ENCODE data around the gene UBXN2A. TPM values are rescaled to one million over a fixed set of nuclear protein-coding genes. Genes with fewer than 3 reads are reported as not detected.

UBXN2A gene
- total RNA-seq, 1 donor from 2014 or later = 10.5 TPM

DNA sequence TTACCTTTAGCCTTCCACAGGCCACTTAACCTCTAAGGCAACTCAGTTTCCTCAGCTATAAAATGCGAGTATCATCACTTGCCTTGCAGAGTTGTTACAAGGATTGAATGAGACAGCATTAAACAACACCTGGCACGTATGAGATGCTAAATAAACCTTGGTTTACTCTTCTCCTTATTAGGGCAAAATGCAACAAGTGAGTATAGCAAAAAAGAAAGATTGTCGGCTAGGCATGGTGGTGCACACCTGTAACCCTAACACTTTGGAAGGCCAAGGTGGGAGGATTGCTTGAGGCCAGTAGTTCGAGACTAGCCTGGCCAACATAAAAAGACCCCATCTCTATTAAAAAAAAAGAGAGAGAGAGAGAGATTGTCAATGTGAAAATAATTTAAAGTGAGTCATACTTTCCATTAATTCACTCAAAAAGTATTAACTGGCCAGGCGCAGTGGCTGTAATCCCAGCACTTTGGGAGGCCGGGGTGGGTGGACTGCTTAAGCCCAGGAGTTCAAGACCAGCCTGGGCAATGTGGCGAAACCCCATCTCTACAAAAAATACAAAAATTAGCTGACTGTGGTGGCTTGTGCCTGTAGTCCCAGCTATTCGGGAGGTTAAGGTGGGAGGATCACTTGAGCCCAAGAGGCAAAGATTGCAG, 21.3 kb upstream of the UBXN2A start:
- no peaks in the 10 kb centered on the region for H3K27me3 ChIP-seq (ENCODE audit: control insufficient read depth, insufficient read depth, low read length)
- TF ChIP-seq, protein P1, sequence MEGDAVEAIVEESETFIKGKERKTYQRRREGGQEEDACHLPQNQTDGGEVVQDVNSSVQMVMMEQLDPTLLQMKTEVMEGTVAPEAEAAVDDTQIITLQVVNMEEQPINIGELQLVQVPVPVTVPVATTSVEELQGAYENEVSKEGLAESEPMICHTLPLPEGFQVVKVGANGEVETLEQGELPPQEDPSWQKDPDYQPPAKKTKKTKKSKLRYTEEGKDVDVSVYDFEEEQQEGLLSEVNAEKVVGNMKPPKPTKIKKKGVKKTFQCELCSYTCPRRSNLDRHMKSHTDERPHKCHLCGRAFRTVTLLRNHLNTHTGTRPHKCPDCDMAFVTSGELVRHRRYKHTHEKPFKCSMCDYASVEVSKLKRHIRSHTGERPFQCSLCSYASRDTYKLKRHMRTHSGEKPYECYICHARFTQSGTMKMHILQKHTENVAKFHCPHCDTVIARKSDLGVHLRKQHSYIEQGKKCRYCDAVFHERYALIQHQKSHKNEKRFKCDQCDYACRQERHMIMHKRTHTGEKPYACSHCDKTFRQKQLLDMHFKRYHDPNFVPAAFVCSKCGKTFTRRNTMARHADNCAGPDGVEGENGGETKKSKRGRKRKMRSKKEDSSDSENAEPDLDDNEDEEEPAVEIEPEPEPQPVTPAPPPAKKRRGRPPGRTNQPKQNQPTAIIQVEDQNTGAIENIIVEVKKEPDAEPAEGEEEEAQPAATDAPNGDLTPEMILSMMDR (IDR thresholded peaks at IDR 0.05; ENCODE audit: insufficient read depth, low read length, severe bottlenecking) = no peak
- H3K4me3 ChIP-seq (ENCODE audit: low read depth, low read length) = no peak overlapping the region
- FAIRE-seq = no peak
- no peaks in the 10 kb centered on the region for H3K36me3 ChIP-seq (ENCODE audit: control insufficient read depth, insufficient read depth, low read length)
- DNase-seq (ENCODE audit: low read depth) = no peak

- TF ChIP-seq, protein P1 (IDR thresholded peaks at IDR 0.05; ENCODE audit: insufficient read depth, low read length, severe bottlenecking) = no peak
- H3K4me3 ChIP-seq (ENCODE audit: low read depth, low read length) = no peak overlapping the region
- DNase-seq (ENCODE audit: low read depth) (no peak), FAIRE-seq (no peak)
- peaks cover 2% of the 10 kb centered on the region for H3K36me3 ChIP-seq (ENCODE audit: control insufficient read depth, insufficient read depth, low read length)
- no peaks in the 10 kb centered on the region for H3K27me3 ChIP-seq (ENCODE audit: control insufficient read depth, insufficient read depth, low read length)
Measured at GRCh38 chr2:23924589-23925359, 15.5 kb upstream of the UBXN2A start.

GRCh38 chr2:23925702-23926289, 14.5 kb upstream of the UBXN2A start:
- peaks cover 2% of the 10 kb centered on the region for H3K36me3 ChIP-seq (ENCODE audit: control insufficient read depth, insufficient read depth, low read length)
- DNase-seq (ENCODE audit: low read depth) (peak; percentile 68), FAIRE-seq (no peak)
- peak overlapping the region; percentile 97 for H3K4me3 ChIP-seq (ENCODE audit: low read depth, low read length)
- TF ChIP-seq, protein P1 (IDR thresholded peaks at IDR 0.05; ENCODE audit: insufficient read depth, low read length, severe bottlenecking) = no peak
- no peaks in the 10 kb centered on the region for H3K27me3 ChIP-seq (ENCODE audit: control insufficient read depth, insufficient read depth, low read length)

- H3K4me3 ChIP-seq (ENCODE audit: low read depth, low read length) = peak overlapping the region; percentile 97
- TF ChIP-seq, protein P1 (IDR thresholded peaks at IDR 0.05; ENCODE audit: insufficient read depth, low read length, severe bottlenecking) = no peak
- no peak for DNase-seq (ENCODE audit: low read depth)
- FAIRE-seq = no peak
- H3K27me3 ChIP-seq (ENCODE audit: control insufficient read depth, insufficient read depth, low read length) = no peaks in the 10 kb centered on the region
- peaks cover 2% of the 10 kb centered on the region for H3K36me3 ChIP-seq (ENCODE audit: control insufficient read depth, insufficient read depth, low read length)
Measured at GRCh38 chr2:23926290-23926749, 13.9 kb upstream of the UBXN2A start.

- FAIRE-seq = no peak
Measured at GRCh38 chr2:23926750-23927571, 13.3 kb upstream of the UBXN2A start, which contains the start of gene ATAD2B. Gene ATAD2B (minus strand): TSS chr2:23927123. CDS start chr2:23926770, 353 bp downstream.

More at GRCh38 chr2:23926750-23927571, 13.3 kb upstream of the UBXN2A start, which contains the start of gene ATAD2B:
- Histone ChIP-seq H3K4me3 (ENCODE audit: low read depth, low read length) (peak within 1 kb of the TSS; percentile 97), H3K36me3 (ENCODE audit: control insufficient read depth, insufficient read depth, low read length) (peaks cover 2% of the 10 kb centered on the region), H3K27me3 (ENCODE audit: control insufficient read depth, insufficient read depth, low read length) (no peaks in the 10 kb centered on the region)
- TF ChIP-seq, protein P1 (IDR thresholded peaks at IDR 0.05; ENCODE audit: insufficient read depth, low read length, severe bottlenecking) = peak; percentile 92
- DNase-seq (ENCODE audit: low read depth) = peak; percentile 88

All from bronchial epithelial cell (primary cell).